OCI-M2 (cell line): ENCODE results near the gene HLA-A.
"Not testable (repeated sequence)": the region's sequence is repeated elsewhere in the genome, so short reads cannot be mapped to it uniquely, and the experiment has no call there.

Experiments
- DNase-seq: peaks from one replicate; lab custom pipeline; 2025; ENCODE audit not compliant: unreplicated experiment; lab: John Stamatoyannopoulos, UW

HLA-A gene

DNA sequence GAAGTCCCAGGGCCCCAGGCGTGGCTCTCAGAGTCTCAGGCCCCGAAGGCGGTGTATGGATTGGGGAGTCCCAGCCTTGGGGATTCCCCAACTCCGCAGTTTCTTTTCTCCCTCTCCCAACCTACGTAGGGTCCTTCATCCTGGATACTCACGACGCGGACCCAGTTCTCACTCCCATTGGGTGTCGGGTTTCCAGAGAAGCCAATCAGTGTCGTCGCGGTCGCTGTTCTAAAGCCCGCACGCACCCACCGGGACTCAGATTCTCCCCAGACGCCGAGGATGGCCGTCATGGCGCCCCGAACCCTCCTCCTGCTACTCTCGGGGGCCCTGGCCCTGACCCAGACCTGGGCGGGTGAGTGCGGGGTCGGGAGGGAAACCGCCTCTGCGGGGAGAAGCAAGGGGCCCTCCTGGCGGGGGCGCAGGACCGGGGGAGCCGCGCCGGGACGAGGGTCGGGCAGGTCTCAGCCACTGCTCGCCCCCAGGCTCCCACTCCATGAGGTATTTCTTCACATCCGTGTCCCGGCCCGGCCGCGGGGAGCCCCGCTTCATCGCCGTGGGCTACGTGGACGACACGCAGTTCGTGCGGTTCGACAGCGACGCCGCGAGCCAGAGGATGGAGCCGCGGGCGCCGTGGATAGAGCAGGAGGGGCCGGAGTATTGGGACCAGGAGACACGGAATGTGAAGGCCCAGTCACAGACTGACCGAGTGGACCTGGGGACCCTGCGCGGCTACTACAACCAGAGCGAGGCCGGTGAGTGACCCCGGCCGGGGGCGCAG, at the start of gene HLA-A:
TSS of gene HLA-A (plus strand) at position 258 of the 778 bp plus-strand sequence. CDS start at position 280, 22 bp downstream.
- DNase-seq, result peak; percentile 36

DNA sequence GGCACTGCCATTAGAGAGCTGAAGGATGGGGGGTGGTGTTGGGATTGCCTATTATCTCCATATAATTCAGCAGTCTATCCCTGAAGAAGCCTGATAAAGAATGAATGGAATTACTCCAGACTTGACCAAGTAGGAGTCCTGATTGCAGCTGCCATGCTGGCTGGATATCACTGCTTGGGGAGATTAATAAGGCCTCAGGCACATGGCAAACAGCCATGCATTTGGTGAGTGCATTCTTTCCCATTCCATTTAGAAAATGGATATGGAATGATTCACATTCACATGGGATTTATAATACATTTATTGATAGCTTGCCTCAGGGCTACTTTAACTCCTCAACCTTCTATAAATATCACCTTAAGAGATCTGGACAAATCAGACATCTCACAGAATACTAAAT, 49.6 kb upstream of the HLA-A start:
- DNase-seq, result no peak

DNA sequence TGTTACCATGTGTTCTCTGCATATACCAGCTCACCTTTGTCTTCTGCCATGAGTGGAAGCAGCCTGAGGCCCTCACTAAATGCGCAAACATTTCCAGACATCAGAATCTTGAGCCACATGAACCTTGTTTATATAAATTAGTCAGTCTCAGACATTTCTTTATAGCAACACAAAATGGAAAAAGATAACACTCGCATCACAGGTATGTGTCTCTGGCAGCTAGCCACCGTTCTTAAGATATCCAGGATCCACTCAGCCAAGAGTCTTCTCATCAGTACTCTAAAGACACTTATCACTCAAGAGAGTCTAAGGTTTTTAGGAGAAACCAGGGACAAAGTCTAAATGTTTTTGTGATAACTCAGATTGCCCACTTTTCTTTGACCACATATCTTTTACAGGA, 43.1 kb upstream of the HLA-A start:
- DNase-seq, result no peak

DNA sequence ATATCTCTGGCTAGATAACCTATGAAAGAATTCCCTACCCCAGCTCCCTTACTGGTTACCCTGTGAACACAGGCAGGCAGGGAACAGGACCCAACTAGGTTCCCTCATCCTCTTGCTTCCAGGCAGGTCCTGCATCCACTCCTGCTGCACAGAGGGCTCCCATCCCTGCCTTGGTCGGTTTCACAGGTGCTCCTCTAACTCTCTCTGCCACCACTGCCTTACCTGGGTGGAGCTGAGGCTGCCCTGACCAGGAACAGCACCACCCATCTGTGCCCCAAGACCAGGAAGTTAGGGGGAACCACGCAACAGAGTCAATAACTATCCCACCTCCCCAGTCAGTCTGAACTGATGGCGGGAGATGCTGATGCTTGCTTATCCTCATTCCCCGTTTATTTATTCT, 37.0 kb upstream of the HLA-A start:
- no peak for DNase-seq

DNA sequence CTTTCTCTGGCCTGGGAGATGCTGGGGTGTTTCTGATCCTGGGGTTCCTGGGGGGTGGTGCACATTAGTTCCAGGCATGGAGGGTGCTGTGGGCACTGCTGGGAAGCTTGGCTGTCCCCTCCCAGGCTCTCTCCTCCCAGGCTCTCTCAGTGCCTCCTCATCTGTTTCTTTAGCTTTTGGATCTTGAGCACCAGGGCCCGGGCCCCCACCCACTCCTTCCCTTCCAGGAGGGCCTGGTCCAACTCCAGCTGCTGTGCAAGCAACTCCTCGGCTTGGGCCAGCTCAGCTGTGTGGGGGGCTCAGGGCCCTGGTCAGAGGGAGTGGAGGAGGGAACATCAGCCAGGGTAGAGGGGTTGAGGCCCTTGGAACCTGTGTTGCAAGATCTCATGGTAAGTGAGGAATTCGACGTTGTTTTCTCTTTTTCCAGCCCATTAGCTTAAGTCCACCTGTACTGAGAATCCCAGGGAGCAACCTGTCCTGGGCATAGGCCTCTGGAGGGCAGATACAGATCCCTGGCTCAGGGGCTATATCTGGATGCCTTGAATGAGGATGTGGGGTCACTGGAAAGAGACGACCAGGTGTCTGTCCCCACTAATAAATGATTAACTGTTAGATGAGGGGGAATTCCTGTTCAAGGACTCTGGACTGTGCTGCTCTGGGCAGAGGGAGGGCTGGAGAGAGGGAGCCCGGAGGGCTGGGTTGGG, 34.5 kb upstream of the HLA-A start:
- no peak for DNase-seq

DNA sequence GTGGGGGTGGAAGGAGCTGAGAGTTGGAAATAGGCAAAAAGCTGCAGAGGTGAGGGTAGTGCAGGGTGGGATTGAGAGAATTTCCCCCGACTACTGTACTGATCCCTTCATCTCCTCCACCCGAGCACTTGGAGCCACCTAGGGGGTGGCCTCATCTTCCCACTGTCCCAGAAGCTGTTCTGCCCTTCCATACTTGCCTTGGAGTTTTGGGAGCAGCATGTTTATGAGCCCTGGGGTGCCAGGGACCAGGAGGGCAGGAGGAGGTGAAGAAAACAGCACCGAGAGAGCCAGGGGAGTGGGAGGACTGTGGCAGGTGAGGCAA, 34.0 kb upstream of the HLA-A start:
- no peak for DNase-seq

DNA sequence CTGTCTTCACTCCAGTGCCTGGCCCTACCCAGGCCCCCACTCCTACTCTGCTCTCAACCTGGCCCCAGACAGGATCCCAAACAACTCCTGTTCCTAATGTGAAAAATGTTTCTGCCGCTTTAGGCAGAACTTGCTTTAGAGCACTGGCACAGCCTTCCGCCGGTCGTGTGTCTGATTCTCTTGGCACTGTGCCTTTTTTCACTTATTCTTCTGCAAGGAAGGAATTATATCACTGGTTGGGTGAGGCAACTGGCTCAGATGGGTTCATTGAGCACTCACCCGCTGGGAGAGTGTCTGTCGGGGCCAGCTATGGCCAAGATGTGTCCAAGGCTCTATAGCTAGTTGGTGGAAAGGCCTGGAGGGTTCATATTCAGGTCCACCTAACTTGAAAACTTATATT, 33.6 kb upstream of the HLA-A start:
- DNase-seq, result no peak

DNA sequence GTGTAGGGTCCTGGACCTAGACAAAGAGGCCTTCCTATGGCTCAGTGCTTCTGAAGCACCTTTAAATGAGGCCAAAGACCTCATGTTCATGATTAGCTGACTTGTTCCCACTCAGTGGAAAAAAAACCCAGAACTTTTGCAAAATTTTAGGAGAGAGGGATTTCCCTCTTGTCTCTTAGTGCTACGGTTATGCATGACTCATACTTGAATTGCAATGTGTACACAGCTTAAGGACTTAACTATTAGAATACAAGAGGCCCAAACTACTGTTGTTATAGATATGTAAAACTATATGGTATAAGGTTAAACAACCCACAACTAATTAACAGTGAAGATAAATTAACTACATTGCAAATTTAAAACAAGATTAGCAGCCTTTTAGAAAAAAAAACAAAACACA, 32.3 kb upstream of the HLA-A start:
- DNase-seq, result no peak

DNA sequence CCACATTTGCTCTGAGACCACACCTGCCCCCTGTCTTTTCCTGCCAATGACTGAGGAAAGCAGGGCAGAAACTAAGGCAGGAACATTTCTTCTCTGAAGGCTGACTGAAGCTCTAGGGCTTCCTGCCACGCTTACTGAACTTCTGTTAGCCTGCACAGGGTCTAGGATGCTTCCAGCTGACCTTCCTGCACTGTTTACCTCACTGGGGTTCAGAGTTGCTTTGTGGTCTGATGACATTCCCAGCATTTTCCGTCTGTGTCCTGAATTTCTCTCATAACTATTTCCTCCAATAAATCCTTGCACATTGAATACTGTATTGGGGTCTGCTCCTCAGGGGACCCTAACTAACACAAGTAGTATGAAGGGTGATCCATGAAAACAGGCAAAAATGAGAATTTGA, 29.5 kb upstream of the HLA-A start:
- DNase-seq, result no peak

DNA sequence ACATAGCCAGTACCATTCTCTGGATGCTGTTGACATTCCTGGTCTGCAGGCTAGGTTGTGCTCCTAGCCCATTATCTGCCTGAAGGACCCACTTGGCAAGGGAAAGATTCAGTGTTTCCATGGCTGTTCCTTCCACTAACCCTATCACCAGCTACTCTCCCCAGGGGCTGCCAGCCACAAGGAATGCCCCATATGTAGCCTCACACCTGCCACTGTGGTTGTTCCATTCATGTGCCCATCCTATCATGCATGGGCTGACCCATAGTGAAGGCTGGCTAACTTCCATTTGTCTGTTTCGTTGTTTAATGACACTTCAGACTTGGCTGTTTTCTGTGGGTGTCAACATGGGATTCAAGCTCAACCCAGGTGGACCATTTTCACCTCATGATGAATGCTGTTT, 25.6 kb upstream of the HLA-A start:
- no peak for DNase-seq

DNA sequence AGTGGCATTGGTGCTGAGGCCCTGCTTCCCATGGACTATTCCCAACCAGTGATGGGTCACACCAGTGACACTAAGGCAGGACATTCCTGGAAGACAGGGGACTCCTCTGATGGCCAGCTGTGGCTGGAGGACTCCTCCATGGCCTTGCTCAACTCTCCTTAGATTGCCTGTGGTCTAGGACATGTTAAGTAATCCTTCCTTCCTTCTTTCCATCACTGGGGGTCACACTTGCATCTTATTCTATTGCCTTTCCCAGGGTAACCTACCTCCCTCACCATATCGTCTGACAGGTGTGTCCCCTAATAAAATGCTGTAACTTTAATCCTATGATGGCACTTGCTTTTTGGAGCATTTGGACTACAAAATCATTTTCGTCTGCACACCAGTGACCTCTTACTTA, 24.5 kb upstream of the HLA-A start:
- no peak for DNase-seq

DNA sequence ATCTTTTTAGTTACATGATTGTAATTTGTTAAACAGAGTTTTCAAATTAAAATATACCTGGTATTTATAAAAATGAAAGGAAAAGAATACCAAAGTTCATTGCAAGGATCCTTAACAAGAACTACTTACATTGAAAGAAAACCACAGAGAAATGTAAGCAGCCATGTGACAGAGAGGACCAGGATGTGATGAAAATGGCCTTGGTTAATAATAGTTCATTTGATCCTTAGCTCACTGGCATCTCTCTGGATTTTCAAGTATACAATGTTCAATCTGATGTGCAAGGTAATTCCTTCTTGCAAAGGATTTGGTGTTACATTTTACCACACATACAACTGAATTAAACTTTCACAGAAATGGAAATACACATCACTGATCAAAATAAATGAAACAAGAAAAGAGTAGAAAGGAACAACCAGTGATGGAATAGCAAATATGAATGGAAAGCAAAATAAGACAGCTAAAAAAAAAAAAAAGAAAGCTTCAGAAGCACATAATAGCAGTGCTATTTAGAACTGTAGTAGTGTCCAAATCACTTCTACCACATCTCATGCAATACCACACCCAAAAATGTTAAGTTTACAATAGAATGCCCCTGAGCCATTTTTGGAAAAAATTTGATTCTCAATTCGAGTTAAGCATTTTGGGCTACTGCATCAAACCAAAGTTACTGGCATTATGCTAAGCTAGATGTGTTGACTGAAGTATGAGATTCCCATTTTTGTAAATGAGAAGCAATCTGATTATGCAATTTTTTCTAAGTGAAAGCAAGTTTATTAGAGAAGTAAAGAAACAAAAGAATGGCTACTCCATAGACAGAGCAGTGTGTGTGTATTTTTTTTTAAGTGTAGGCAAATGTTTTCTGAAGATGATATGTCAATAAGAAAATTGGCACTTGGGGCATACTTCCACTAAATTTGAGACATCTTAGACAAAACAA, 22.6 kb upstream of the HLA-A start:
- DNase-seq, result no peak

DNA sequence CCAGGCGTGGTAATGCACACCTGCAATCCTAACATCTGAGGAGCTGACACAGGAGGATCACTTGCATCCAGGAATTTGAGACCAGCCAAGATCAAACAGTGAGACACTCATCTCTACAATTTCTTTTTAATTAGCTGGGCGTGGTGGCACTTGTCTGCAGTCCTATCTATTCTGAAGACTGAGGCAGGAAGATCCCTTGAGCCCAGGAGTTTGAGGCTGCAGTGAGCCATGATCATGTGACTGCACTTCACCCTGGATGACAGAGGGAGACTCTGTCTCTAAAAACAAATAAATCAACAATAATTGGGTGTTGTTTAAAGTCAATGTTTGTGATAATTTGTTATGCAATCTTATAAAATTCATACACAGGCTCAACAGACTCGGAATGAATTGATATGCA, 18.0 kb upstream of the HLA-A start:
- DNase-seq, result no peak

DNA sequence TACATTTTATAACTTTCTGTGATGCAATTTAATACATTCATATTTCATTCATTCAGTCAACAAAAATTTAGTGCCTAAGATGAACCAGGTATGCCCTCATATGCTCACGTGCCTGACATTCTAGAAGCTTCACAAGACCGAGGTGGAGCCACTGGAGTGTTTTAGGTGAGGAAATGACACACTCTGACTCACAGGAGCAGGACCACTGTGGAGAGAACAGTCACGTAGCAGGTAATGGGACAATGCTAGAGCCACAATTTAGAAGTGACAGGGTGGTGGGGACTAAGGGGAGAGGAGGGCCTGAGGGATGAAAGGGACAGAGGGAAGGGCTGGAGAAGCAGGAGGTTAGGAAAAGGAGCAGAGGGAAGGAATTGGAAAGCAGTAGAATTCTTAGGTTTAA, 17.6 kb upstream of the HLA-A start:
- no peak for DNase-seq

DNA sequence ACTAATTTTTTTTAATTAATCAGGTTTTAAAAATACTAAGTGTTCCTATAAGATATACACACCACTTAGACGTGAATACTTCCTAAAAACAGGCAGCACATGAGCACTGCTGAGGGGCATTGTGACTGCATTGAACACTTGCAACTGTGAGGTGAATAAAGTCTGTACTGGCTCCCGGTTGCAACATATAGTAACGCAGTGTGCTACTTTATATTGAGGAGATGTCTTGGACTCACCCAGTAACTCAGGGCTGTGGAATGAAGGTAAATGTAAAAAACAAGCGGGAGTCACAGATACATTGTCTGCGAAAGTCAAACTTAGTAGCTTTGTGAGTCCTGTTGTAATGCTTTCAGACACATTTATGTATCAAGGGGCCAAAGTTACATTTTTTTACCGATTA, 17.0 kb upstream of the HLA-A start:
- no peak for DNase-seq

DNA sequence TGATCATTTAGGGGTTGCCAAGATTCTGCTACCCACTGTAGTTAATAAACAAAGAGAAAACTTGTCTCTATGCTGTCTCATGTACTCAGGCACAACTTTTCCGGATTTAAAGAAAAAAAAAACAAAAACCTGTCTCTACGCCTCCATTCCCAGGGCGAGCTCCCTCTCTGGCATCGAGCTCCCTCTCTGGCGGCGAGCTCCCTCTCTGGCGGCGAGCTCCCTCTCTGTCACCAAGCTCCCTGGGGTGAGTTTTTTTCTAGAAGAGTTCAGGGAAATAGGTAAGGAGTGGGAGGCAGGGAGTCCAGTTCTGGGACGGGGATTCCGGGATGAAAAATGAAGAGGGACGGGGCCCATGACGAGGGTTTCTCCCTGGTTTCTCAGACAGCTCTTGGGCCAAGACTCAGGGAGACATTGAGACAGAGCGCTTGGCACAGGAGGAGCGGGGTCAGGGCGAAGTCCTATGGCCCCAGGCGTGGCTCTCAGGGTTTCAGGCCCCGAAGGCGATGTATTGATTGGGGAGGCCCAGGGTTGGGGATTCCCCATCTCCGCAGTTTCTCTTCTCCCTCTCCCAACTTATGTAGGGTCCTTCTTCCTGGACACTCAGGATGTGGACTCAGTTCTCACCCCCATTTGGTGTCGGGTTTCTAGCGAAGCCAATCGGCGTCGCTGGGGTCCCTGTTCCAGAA, 16.5 kb upstream of the HLA-A start:
- no peak for DNase-seq

DNA sequence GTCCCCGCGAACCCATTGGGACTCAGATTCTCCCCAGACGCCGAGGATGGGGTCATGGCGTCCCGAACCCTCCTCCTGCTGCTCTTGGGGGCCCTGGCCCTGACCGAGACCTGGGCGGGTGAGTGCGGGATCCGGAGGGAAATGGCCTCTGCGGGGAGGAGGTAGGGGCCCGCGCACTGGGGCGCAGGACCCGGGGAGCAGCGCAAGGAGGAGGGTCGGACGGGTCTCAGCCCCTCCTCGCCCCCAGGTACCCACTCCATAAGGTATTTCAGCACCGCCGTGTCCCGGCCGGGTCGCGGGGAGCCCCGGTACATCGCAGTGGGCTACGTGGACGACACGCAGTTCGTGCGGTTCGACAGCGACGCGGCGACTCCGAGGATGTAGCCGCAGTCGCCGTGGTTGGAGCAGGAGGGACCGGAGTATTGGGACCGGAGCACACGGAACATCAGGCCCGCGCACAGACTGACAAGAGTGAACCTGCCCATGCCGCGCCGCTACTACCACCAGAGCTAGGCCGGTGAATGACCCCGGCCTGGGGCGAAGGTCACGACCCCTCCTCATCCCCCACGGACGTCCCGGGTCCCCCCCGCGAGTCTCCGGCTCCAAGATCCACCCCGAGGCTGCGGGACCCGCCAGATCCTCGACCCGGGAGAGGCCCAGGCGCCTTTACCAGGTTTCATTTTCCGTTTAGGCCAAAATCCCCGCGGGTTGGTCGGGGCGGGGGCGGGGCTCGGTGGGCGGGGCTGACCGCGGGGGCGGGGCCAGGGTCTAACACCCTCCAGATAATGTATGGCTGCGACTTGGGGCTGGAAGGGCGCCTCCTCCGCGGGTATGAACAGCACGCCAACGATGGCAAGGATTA, 15.7 kb upstream of the HLA-A start:
- no peak for DNase-seq

DNA sequence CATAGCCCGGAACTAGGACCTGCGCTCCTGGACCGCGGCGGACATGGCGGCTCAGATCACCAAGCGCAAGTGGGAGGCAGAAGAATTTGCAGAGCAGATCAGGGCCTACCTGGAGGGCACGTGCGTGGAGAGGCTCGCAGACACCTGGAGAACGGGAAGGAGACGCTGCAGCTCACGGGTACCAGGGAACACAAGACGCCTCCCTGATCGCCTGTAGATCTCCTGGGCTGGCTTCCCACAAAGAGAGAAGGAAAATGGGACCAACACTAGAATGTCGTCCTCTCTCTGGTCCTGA, 15.1 kb upstream of the HLA-A start:
- no peak for DNase-seq

DNA sequence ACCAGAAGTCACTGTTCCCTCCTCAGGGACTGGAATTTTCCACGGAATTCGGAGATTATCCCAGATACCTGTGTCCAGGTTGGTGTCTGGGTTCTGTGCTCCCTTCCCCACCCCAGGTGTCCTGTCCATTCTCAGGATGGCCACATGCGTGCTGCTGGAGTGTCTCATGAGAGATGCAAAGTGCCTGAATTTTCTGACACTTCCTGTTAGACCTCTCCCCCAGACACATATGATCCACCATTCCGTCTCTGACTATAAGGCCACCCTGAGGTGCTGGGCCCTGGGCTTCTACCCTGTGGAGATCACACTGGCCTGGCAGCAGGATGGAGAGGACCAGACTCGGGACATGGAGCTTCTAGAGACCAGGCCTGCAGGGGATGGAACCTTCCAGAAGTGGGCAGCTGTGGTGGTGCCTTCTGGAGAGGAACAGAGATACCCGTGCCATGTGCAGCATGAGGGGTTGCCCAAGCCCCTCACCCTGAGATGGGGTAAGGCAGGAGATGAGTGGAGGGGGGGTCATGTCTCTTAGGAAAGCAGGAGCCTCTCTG, 14.4 kb upstream of the HLA-A start:
- no peak for DNase-seq

DNA sequence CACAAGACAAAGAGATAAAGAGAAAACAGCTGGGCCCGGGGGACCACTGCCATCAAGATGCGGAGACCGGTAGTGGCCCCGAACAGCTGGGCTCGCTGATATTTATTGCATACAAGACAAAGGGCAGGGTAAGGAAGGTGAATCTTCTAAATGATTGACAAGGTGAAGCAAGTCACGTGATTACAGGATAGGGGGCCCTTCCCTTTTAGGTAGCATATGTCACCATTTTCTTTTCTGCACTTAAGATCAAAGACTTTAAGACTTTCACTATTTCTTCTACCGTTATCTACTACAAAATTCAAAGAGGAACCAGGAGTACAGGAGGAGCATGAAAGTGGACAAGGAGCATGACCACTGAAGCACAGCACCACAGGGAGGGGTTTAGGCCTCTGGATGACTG, 12.3 kb upstream of the HLA-A start:
- DNase-seq, result not testable (repeated sequence)
